ENCODE results near the gene KCNJ15. TPM values are rescaled to one million over a fixed set of nuclear protein-coding genes. Genes with fewer than 3 reads are reported as not detected.

KCNJ15 gene
- total and polyA plus RNA-seq, 2 donors (not counting 1 experiment from before 2014, with no cell fraction given), result not detected

GRCh38 chr21:38330666-38331065 lies 73.9 kb downstream of the KCNJ15 start:
- H3K27ac Mint-ChIP-seq, result no peak overlapping the region

More at GRCh38 chr21:38330666-38331065, 73.9 kb downstream of the KCNJ15 start:
- DNase-seq (no peak), ATAC-seq (ENCODE audit: low read depth) (no peak)
- Mint-ChIP-seq H3K27me3 (no peaks in the 10 kb centered on the region), H3K9me3 (ENCODE audit: insufficient read depth) (no peaks in the 10 kb centered on the region), H3K4me3 (no peak overlapping the region), H3K4me1 (no peaks in the 10 kb centered on the region)
- Histone ChIP-seq H3K27ac (ENCODE audit: low read length in 2 of 2) (no peak overlapping the region), H3K9ac (ENCODE audit: low read length) (no peak overlapping the region), H2AFZ (ENCODE audit: insufficient read depth, low read depth, low read length, poor library complexity, severe bottlenecking) (no peak overlapping the region), H3K27me3 (replicated peaks in 1 of 4; ENCODE audit: control extremely low read depth in 1 of 4, control insufficient read depth in 3 of 4, insufficient read depth in 4 of 4, low read length in 3 of 4) (no peaks in the 10 kb centered on the region), H3K9me3 (ENCODE audit: control extremely low read depth in 1 of 3, control insufficient read depth in 2 of 3, insufficient read depth in 1 of 3, low read length in 2 of 3) (no peaks in the 10 kb centered on the region), H3K4me3 (ENCODE audit: control extremely low read depth in 1 of 5, extremely low read depth in 1 of 5, insufficient read depth in 1 of 5, low read depth in 2 of 5, low read length in 4 of 5) (no peak overlapping the region), H3K36me3 (replicated peaks in 1 of 2; ENCODE audit: control extremely low read depth in 1 of 2, control insufficient read depth in 1 of 2, extremely low read depth in 1 of 2, insufficient read depth in 2 of 2, low read length in 1 of 2) (no peaks in the 10 kb centered on the region), H3K4me1 (ENCODE audit: control insufficient read depth in 2 of 2, insufficient read depth in 2 of 2, low read length in 2 of 2) (no peaks in the 10 kb centered on the region), H3K79me2 (ENCODE audit: control insufficient read depth, insufficient read depth, low read length) (no peaks in the 10 kb centered on the region), H4K20me1 (ENCODE audit: control insufficient read depth, insufficient read depth, low read length, poor library complexity, severe bottlenecking) (no peaks in the 10 kb centered on the region), H3K4me2 (replicated peaks; ENCODE audit: low read depth, low read length, poor library complexity, severe bottlenecking) (no peak overlapping the region)
- WGBS (ENCODE audit: insufficient coverage), result 95% methylated on average over 2 of the region's 2 CpGs
- ChIA-PET POLR2A (no interaction called here), CTCF (no interaction called here)
- intact Hi-C loops (cut with micrococcal nuclease), result no loop called here
- TF ChIP-seq EZH2 (IDR thresholded peaks at IDR 0.05; ENCODE audit: borderline replicate concordance, insufficient read depth, low read depth, low read length, poor library complexity, severe bottlenecking) (no peak), CTCF (IDR thresholded peaks at IDR 0.05) (no peak)

Measured in B cell (primary cell).